ENCODE data around the gene SH3BGRL2. TPM values are rescaled to one million over a fixed set of nuclear protein-coding genes. Genes with fewer than 3 reads are reported as not detected.

SH3BGRL2 gene
- polyA plus RNA-seq, 1 donor (not counting 4 experiments of a cell fraction or from before 2014, with no cell fraction given) = 3.8 TPM

DNA sequence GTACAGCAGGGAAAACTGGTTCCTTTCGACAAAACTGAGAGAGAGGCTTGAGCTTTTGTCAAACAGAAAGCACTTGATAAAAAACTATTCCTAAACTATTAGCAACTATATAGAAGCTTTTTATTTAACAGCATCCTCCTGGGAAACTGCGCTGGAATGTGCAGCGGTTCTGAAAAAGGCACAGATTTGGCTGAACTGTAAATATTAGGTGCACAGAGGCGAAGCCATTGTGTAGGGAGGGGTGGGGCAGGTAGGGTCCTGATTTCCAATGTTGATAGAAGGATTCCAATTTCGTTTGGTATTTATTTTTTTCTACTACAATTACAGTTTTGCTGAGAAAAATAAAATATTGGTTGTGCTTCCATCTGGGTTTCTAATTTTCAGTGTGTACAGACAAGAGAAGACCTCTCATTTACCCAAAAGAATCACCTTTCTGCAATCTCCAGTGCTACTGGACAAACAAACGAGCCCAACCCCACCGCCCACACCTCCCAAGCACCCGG lies 698 bp upstream of the SH3BGRL2 start:
- DNase-seq (ENCODE audit: low read depth, low spot score) (no peak), FAIRE-seq (no peak)
- dilution Hi-C loops (cut with MboI; ENCODE audit: extremely low pct_ligation_motif_present, low sequenced_read_pairs) = no loop called here
- no peaks in the 10 kb centered on the region for H3K27me3 ChIP-seq (ENCODE audit: control insufficient read depth, extremely low read depth, insufficient read depth, low read length)
- no peaks in the 10 kb centered on the region for H3K9me1 ChIP-seq (ENCODE audit: control insufficient read depth, extremely low read depth, insufficient read depth, low read length)
- peaks cover 19% of the 10 kb centered on the region for H3K4me1 ChIP-seq (ENCODE audit: control insufficient read depth, extremely low read depth, insufficient read depth, low read length)
- H3K4me3 ChIP-seq (ENCODE audit: control insufficient read depth in 2 of 3, extremely low read depth in 1 of 3, insufficient read depth in 2 of 3, low read depth in 1 of 3, low read length in 3 of 3) = peak overlapping the region in 2 of 3 experiments; percentile 63 to 66
- H3K36me3 ChIP-seq (ENCODE audit: control insufficient read depth in 2 of 2, extremely low read depth in 1 of 2, insufficient read depth in 2 of 2, low read length in 2 of 2) = no peaks in the 10 kb centered on the region
- no peaks in the 10 kb centered on the region for H3K79me2 ChIP-seq (ENCODE audit: control insufficient read depth, insufficient read depth, low read length)
- H3K27ac ChIP-seq (ENCODE audit: control insufficient read depth, insufficient read depth, low read length) = no peak overlapping the region
- peak overlapping the region; percentile 64 for H3K9ac ChIP-seq (ENCODE audit: control insufficient read depth, extremely low read depth, insufficient read depth, low read length)
- no peaks in the 10 kb centered on the region for H3K9me3 ChIP-seq (ENCODE audit: control insufficient read depth, low read depth, low read length)
- H2AFZ ChIP-seq (ENCODE audit: control insufficient read depth, low read length) = peak overlapping the region; percentile 72
- peak overlapping the region; percentile 77 for H3K4me2 ChIP-seq (ENCODE audit: control insufficient read depth, extremely low read depth, insufficient read depth, low read depth, low read length)
- H4K20me1 ChIP-seq (ENCODE audit: control insufficient read depth, extremely low read depth, insufficient read depth, low read length) = no peaks in the 10 kb centered on the region
- TF ChIP-seq, protein P1, sequence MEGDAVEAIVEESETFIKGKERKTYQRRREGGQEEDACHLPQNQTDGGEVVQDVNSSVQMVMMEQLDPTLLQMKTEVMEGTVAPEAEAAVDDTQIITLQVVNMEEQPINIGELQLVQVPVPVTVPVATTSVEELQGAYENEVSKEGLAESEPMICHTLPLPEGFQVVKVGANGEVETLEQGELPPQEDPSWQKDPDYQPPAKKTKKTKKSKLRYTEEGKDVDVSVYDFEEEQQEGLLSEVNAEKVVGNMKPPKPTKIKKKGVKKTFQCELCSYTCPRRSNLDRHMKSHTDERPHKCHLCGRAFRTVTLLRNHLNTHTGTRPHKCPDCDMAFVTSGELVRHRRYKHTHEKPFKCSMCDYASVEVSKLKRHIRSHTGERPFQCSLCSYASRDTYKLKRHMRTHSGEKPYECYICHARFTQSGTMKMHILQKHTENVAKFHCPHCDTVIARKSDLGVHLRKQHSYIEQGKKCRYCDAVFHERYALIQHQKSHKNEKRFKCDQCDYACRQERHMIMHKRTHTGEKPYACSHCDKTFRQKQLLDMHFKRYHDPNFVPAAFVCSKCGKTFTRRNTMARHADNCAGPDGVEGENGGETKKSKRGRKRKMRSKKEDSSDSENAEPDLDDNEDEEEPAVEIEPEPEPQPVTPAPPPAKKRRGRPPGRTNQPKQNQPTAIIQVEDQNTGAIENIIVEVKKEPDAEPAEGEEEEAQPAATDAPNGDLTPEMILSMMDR (optimal IDR thresholded peaks at IDR 0.05 in 1 of 3, IDR thresholded peaks at IDR 0.05 in 1 of 3, conservative IDR thresholded peaks at IDR 0.05 in 1 of 3; ENCODE audit: extremely low read depth in 1 of 3, insufficient read depth in 2 of 3, low read length in 3 of 3) = no peak
- no peak for TF ChIP-seq EZH2 (IDR thresholded peaks at IDR 0.05; ENCODE audit: low read length)

- peak overlapping the region; percentile 64 for H3K9ac ChIP-seq (ENCODE audit: control insufficient read depth, extremely low read depth, insufficient read depth, low read length)
- dilution Hi-C loops (cut with MboI; ENCODE audit: extremely low pct_ligation_motif_present, low sequenced_read_pairs) = no loop called here
Measured at GRCh38 chr6:79631693-79632172, 604 bp downstream of the SH3BGRL2 start.

More at GRCh38 chr6:79631693-79632172, 604 bp downstream of the SH3BGRL2 start:
- Histone ChIP-seq H2AFZ (ENCODE audit: control insufficient read depth, low read length) (no peak overlapping the region), H3K36me3 (ENCODE audit: control insufficient read depth in 2 of 2, extremely low read depth in 1 of 2, insufficient read depth in 2 of 2, low read length in 2 of 2) (no peaks in the 10 kb centered on the region), H3K79me2 (ENCODE audit: control insufficient read depth, insufficient read depth, low read length) (no peaks in the 10 kb centered on the region), H3K27me3 (ENCODE audit: control insufficient read depth, extremely low read depth, insufficient read depth, low read length) (no peaks in the 10 kb centered on the region), H3K4me2 (ENCODE audit: control insufficient read depth, extremely low read depth, insufficient read depth, low read depth, low read length) (peak overlapping the region; percentile 77), H3K9me1 (ENCODE audit: control insufficient read depth, extremely low read depth, insufficient read depth, low read length) (no peaks in the 10 kb centered on the region), H3K9me3 (ENCODE audit: control insufficient read depth, low read depth, low read length) (no peaks in the 10 kb centered on the region), H3K4me1 (ENCODE audit: control insufficient read depth, extremely low read depth, insufficient read depth, low read length) (peaks cover 21% of the 10 kb centered on the region), H3K27ac (ENCODE audit: control insufficient read depth, insufficient read depth, low read length) (no peak overlapping the region), H4K20me1 (ENCODE audit: control insufficient read depth, extremely low read depth, insufficient read depth, low read length) (no peaks in the 10 kb centered on the region), H3K4me3 (ENCODE audit: control insufficient read depth in 2 of 3, extremely low read depth in 1 of 3, insufficient read depth in 2 of 3, low read depth in 1 of 3, low read length in 3 of 3) (peak overlapping the region; percentile 63 to 73 (median 66))
- TF ChIP-seq, protein P1 (optimal IDR thresholded peaks at IDR 0.05 in 1 of 3, IDR thresholded peaks at IDR 0.05 in 1 of 3, conservative IDR thresholded peaks at IDR 0.05 in 1 of 3; ENCODE audit: extremely low read depth in 1 of 3, insufficient read depth in 2 of 3, low read length in 3 of 3) = no peak
- TF ChIP-seq EZH2 (IDR thresholded peaks at IDR 0.05; ENCODE audit: low read length) = no peak
- DNase-seq (ENCODE audit: low read depth, low spot score) (no peak), FAIRE-seq (no peak)
